HG03095 (cell line): ENCODE measurements around the gene CEP95.
A peak's percentile ranks its signal among the peaks of the same experiment; 100 is the strongest.

Experiments used
- ATAC-seq: cut with Tn5 transposase; IDR thresholded peaks from one replicate; pipeline ENCODE4 v1.9.1; 2021; ENCODE audit warnings: moderate library complexity; ENCODE audit not compliant: unreplicated experiment

Gene CEP95

DNA sequence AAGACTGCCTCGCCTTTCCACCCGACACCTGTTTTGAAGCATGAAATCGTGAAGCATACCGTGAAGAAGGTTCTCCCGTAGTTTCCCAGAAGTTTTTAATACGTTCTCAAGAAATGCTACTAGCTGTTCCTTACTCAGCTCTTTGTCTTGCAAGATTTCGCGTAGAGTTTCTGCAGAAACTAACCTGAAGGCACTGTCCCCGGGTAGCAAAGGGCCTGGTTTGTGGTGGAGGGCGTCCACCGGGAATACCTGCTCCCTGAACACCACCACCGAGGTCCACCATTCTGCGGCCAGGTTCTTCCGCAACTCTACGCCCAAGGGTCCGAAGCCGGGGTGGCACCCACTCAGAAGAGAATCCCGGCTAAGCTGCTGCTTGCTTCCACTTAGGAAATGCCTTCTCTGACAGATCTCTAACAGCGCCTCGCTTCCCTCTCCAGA, 10.4 kb upstream of the CEP95 start:
- ATAC-seq = no peak

- peak; percentile 64 for ATAC-seq
Measured at GRCh38 chr17:64496786-64497564, 9.8 kb upstream of the CEP95 start, which contains the start of gene POLG2. TSS of gene POLG2 (minus strand) at chr17:64497054. CDS start at chr17:64496968, 86 bp downstream.

GRCh38 chr17:64497565-64498035, 9.2 kb upstream of the CEP95 start:
- no peak for ATAC-seq

DNA sequence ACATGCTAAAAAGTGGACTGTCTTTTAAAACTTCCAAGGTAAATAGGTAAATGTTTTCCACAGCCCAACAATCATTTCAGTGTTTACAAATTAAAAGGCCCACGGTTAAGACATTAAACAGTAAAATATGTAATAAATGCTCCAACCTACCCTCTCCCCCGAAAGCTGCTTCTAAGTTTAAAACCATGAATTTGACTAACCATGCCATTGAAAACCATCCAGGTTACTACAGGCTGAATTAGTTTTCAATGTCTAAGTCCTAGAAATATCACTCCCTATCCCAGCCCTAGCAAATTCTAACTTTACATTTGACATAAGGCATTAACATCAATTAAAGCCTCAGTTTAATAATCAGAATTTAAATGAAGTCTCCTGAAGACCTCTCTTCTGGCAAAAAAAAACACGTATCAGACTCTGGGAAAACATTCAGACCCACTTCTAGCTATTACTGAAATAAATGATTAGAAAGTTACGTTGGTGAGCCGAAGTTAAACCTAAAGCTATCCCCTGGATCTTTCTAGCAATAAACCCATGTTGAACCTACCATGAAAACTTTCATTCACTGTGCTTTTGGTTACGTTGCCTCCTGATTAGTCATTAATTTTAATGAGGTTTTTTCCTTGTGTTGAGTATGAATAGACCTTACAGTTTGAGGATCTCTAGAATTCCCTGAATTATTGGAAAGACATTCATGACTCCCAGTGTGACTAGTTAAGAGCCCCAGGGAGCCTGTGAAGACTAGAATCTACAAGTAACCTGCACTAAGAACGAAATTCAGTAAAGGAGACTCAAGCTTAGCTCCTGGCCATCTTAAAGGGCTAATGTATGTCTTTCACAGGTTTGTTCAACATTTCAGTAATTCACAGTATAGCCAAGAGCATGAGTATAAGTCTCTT, 8.2 kb upstream of the CEP95 start:
- no peak for ATAC-seq

GRCh38 chr17:64499805-64500486, 6.8 kb upstream of the CEP95 start:
- ATAC-seq = no peak

DNA sequence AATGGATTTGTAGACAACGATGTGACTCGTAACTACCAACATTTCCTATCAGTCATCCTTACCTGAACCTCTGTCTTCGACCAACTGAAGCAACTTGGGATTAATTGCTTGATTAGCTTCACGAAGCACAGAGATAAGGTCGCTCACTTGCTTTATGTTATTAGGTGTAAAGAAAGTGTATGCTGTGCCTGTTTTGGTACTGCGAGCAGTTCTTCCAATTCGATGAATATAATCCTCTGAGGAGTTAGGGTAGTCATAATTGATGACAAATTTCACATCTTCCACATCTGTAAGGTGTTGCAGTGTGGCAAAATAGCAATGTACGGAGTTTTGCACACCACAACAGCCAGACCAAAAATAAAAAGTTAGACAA, 6.3 kb upstream of the CEP95 start:
- ATAC-seq = no peak

DNA sequence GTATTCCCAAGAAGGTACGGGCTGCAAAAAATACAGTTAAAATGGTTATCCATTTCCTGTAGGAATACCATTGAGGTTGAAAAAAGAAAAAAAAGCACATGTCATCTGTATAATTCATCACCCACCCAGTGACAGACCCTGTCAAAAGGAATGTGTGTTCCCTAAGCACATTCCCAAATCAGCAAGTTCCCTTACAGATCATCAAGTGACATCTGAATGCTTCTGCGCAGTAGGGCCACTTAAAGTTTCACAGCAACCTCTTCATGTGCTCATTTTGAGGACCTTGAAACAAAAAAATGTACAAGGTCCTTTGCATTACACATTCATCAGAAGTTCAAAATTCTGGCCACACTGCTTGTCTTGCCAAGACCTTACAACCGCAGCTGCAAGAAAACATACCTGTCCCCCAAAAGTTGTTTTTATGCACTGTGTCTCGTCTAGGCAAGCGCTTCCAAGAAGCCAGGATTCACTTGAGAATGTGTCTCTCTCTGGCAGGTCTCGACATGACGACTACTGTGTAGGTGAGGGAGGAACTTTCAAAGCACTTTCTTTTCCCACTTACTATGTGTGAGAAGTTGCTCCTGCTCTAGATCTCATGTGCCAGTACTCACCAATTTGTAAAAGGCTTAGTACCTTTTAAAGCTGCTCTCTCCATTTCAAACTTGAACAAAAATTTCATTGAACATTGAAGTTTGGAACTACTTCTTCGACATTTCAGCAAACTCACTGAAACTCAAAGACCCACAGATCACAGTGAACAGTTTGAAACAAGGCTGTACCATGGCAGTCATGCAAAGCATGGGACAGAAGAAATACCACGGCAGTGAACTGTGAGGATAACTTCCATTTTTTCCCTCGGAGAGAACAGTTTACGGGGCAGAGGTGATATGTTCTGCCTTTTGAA, 5.7 kb upstream of the CEP95 start:
- ATAC-seq = no peak

- ATAC-seq = no peak
Measured at GRCh38 chr17:64502021-64502420, 4.8 kb upstream of the CEP95 start.

- ATAC-seq = no peak
Measured at GRCh38 chr17:64502809-64503208, 4.0 kb upstream of the CEP95 start.

DNA sequence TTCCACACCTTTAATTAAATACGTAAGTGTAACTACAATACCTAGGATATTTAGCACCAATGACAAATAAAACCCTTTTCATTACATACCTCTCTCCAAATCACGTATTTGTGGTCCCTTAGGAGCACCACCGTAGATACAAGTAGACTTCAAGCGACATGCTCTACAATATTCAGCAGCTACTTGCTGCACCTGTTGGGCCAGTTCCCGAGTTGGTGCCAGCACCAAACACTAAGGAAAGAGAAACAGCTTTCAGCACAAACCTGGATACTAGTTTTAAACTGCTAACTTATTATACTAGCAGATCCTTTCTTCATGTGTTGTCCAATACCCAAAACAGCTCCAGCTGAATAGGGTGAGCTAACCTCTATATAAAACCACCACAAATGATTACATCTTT, 3.4 kb upstream of the CEP95 start:
- ATAC-seq = no peak

GRCh38 chr17:64503821-64504768, 2.7 kb upstream of the CEP95 start:
- no peak for ATAC-seq

DNA sequence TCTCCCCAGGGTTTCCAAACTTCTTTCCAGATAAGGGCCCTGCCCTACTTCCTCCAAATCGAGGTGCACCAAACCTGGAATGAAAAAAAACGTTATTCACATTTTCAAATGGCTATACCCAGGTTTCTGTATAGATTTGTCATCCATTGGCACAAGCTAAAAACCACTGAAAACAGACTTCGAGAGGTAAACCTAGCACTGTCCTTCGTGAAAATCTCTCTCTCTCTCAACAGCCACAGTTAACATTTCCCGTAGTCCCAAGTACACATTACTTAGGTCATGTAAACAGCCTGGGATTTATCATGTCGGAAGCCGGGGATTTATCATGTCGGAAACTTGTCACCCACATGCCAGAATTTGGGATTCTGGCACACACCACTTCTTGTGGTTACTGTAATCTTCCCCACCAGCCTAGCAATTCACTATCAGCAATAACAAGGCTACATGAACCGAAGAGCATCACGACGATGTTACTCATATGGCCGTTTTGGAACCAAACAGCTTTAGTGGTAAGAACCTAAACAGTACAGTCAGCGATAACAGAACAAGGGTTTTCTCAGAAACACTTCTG, 1.9 kb upstream of the CEP95 start:
- no peak for ATAC-seq

DNA sequence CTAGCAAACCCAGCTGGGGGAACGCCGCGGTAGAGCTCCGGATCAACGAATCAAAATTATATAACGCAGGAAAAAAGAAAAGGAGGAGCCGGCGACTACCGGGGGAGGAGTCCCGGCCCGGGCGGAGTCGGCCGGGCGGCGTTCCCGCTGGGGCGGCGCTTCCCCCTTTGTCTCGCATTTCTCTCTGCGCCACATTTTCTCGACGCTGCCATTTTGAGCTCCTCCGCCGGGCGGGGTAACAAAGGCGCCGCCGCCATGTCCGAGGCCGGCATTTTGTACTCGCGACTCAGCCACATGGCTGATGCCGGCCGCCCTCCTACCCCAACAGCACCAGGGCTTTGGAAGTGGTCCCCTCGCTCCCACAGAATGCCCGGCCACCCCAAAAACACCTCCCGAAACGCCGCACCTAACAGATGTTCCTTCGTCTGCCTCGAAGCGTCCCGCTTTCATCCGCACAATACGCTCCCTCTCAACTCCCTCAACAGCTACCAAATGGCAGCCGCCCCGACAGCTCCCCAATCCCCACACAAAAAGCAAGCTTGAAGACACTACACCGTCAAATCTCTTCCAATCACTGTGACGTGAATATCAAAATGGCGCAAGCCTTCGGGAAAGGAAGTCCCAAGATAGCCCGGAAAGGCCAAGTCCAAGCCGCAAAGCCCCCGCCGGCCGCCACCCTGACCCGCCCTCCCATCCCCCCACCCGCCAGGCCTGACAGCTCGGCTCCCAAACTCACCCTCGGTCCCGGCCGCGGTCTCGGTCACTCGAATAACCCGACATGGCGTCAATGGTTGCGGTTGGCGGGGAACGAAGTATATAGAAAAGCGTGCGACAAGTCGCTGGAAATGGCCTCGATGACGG, 1.2 kb upstream of the CEP95 start:
- no peak for ATAC-seq

DNA sequence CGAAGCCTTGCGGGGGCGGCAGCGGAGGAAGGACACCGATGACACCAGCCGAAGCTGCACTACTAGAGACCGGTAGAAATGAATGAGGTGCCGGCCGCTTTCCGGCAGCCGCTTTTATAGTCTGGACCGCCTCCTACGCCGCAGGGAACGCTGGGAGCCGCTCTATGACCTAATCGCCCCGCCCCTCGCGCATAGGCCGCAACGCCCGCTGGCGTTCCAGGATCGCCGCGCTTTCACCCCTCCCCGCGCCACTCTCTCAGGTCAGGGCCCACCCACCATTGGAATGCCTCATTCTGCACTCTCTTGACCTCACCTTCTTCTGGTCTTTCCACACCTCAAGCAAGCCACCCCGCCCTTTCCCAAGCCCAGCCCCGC, 589 bp upstream of the CEP95 start, which contains the start of gene DDX5:
Gene DDX5, minus strand, starts transcription at position 89 of the 375 bp plus-strand sequence. CDS start 170 bp downstream, outside the sequence.
- peak; percentile 67 for ATAC-seq

DNA sequence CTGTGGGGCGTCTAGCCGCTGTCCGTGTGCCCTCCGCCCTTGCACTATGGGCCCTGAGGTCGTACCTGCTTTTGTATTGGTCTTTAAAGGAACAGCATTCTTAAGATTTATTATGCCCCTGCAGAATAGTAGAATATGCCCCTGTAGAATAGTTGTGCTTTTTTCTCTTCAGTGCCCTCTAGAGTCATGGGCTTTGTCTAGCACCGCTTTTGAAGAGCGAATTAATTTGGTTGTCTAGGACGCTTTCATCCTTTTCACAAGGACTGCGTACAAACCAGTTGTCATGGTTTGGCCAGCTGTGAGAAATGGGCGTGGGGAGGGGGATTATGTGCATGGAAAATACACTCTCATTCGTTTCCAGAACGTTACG, 621 bp downstream of the CEP95 start:
- peak; percentile 16 for ATAC-seq

DNA sequence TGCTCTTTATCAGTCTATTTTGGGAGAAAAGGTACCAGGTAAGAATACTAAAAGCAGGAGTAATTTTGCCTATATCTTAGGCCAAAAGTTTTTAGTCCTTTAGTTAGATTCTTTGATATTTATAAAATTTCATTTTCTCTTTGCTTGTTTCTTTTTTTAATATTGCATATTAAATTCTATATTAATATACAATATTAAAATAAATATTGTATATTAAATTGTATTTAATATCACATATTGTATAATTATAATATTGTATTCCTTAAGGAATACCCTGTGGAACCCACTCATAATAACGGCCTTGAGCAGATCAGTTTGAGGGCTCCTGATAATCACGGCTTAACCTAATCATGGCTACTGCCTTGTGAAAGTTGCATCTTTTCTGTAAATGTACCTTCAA, 1.9 kb downstream of the CEP95 start:
- no peak for ATAC-seq

- no peak for ATAC-seq
Measured at GRCh38 chr17:64509179-64509578, 2.4 kb downstream of the CEP95 start.

DNA sequence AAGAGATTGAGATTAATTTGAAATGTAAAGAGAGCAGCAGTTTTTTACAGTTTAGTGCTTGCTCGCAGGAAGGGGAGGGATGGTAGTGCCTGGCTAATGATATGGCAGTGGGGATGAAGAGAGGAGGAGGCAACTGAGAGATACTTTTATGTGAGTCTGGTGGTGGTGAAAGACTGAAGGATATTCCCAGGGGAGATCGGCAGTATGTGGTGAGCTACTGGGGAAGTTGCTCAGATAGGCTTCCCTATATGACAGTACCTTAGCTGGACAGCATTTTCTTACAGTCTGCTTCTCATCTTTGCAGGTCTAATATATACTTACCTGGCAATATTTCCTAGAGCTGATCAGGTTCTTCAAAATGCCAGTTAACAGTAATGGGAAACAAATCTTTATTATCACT, 8.6 kb downstream of the CEP95 start:
- ATAC-seq = no peak
